IMR-90 (cell line): ENCODE data around the gene SQSTM1. TPM values are rescaled to one million over a fixed set of nuclear protein-coding genes. Genes with fewer than 3 reads are reported as not detected.

Experiments used
- ATAC-seq: fragments of 200-7000 bp; cut with Tn5 transposase; 2 replicates; pipeline ENCODE4 v1.9.1; 2020; ENCODE audit warnings: low read depth, mild to moderate bottlenecking, moderate library complexity
- BruUV-seq: library from RNA; stranded (reverse); fragments of 400-500 nt; replicated peaks from 2 replicates; lab custom pipeline; 2021; lab: Mats Ljungman, UMichigan
- CTCF ChIA-PET: fragments of 300-600 bp; formaldehyde crosslinking; extraction: SDS; loops from one replicate; lab custom pipeline; 2021; ENCODE audit warnings: antibody characterized with exemption; lab: Yijun Ruan, JAX
- POLR2A ChIA-PET: fragments of 300-600 bp; sonication (Branson Sonifier 250); formaldehyde crosslinking; loops from one replicate; lab custom pipeline; 2022; ENCODE audit warnings: antibody characterized with exemption; ENCODE audit not compliant: unreplicated experiment; lab: Charles Lee
- DNase-seq: peaks from one replicate; pipeline ENCODE4 v3.0.0; 2013
- H2AFZ ChIP-seq: replicated peaks from 2 replicates; pipeline ENCODE3; 2013; ENCODE audit warnings: low read length, mild to moderate bottlenecking; ENCODE audit not compliant: poor library complexity
- H2AK5ac ChIP-seq: 2 replicates; pipeline ENCODE4 v1.6.1; 2013; ENCODE audit warnings: low read depth, low read length, inconsistent platforms
- H2AK9ac ChIP-seq: replicated peaks from 2 replicates; pipeline ENCODE3; 2013; ENCODE audit warnings: mild to moderate bottlenecking, low read depth, low read length, moderate library complexity; ENCODE audit not compliant: poor library complexity
- H2BK120ac ChIP-seq: 2 replicates; pipeline ENCODE4 v1.6.1; 2013; ENCODE audit warnings: low read depth, low read length, inconsistent platforms
- H2BK15ac ChIP-seq: 3 replicates; pipeline ENCODE4 v1.6.1; 2013; ENCODE audit warnings: low read depth, low read length, inconsistent platforms
- H2BK20ac ChIP-seq: 2 replicates; pipeline ENCODE4 v1.6.1; 2013; ENCODE audit warnings: low read depth, mild to moderate bottlenecking, inconsistent platforms, low read length, moderate library complexity
- H2BK5ac ChIP-seq: 2 replicates; pipeline ENCODE4 v1.6.1; 2013; ENCODE audit warnings: mild to moderate bottlenecking, low read depth, low read length, inconsistent platforms; ENCODE audit not compliant: poor library complexity, severe bottlenecking
- H3K14ac ChIP-seq: replicated peaks from 2 replicates; pipeline ENCODE4 v1.6.1; 2013; ENCODE audit warnings: low read depth, low read length, inconsistent platforms
- H3K18ac ChIP-seq: 2 replicates; pipeline ENCODE4 v1.6.1; 2013; ENCODE audit warnings: low read depth, low read length, control low read depth
- H3K23ac ChIP-seq: 2 replicates; pipeline ENCODE4 v1.6.1; 2013; ENCODE audit warnings: low read depth, low read length, inconsistent platforms
- H3K27ac ChIP-seq: 2 replicates; pipeline ENCODE4 v1.5.1; 2013; ENCODE audit warnings: mild to moderate bottlenecking, control low read depth, low read length; ENCODE audit not compliant: insufficient read depth
- H3K27me3 ChIP-seq: 2 replicates; pipeline ENCODE4 v1.6.1; 2013; ENCODE audit warnings: low read length; ENCODE audit not compliant: control insufficient read depth, insufficient read depth
- H3K36me3 ChIP-seq: 2 replicates; pipeline ENCODE4 v1.6.1; 2013; ENCODE audit warnings: low read length, mixed read lengths; ENCODE audit not compliant: control insufficient read depth, insufficient read depth
- H3K4ac ChIP-seq: 2 replicates; pipeline ENCODE4 v1.6.1; 2013; ENCODE audit warnings: low read depth, low read length, inconsistent platforms
- H3K4me1 ChIP-seq: 2 replicates; pipeline ENCODE4 v1.6.1; 2013; ENCODE audit warnings: low read length, mixed read lengths; ENCODE audit not compliant: control insufficient read depth, insufficient read depth
- H3K4me2 ChIP-seq: 2 replicates; pipeline ENCODE4 v1.6.1; 2013; ENCODE audit warnings: low read depth, mild to moderate bottlenecking, control low read depth, low read length, moderate library complexity
- H3K4me3 ChIP-seq: 2 replicates; pipeline ENCODE4 v1.5.1; 2013; ENCODE audit warnings: low read depth, mild to moderate bottlenecking, control low read depth, low read length, moderate library complexity; ENCODE audit not compliant: insufficient read depth
- H3K56ac ChIP-seq: 2 replicates; pipeline ENCODE4 v1.6.1; 2013; ENCODE audit warnings: low read length, inconsistent platforms; ENCODE audit not compliant: insufficient read depth; ENCODE audit errors: extremely low read depth
- H3K79me1 ChIP-seq, 2 experiments: 2 replicates each; pipeline ENCODE4 v1.6.1; 2013; ENCODE audit warnings: low read length in 2 of 2, inconsistent platforms in 1 of 2, low read depth in 1 of 2
- H3K9ac ChIP-seq: 2 replicates; pipeline ENCODE4 v1.6.1; 2013; ENCODE audit warnings: low read depth, low read length, control low read depth
- H3K9me1 ChIP-seq: 2 replicates; pipeline ENCODE4 v1.6.1; 2013; ENCODE audit warnings: low read length, inconsistent platforms; ENCODE audit not compliant: insufficient read depth
- H3K9me3 ChIP-seq: 2 replicates; pipeline ENCODE4 v1.6.1; 2013; ENCODE audit warnings: low read length; ENCODE audit not compliant: control insufficient read depth, insufficient read depth
- H4K20me1 ChIP-seq: 2 replicates; pipeline ENCODE4 v1.6.1; 2013; ENCODE audit warnings: low read length, inconsistent platforms; ENCODE audit not compliant: insufficient read depth
- H4K5ac ChIP-seq: 2 replicates; pipeline ENCODE4 v1.6.1; 2013; ENCODE audit warnings: mild to moderate bottlenecking, low read depth, low read length, control low read depth
- H4K8ac ChIP-seq, 2 experiments: 2 replicates each; pipeline ENCODE4 v1.6.1; 2013; ENCODE audit warnings: low read depth in 2 of 2, low read length in 2 of 2, control low read depth in 1 of 2, inconsistent platforms in 1 of 2
- H4K91ac ChIP-seq: 2 replicates; pipeline ENCODE4 v1.6.1; 2013; ENCODE audit warnings: low read depth, low read length, inconsistent platforms; ENCODE audit not compliant: insufficient read depth
- BHLHE40 ChIP-seq: fragments of 150-350 bp; IDR thresholded peaks from 2 replicates; pipeline ENCODE4 v1.6.1; 2016; ENCODE audit warnings: mild to moderate bottlenecking, low read depth, low read length
- CEBPB ChIP-seq: IDR thresholded peaks from 2 replicates; pipeline ENCODE4 v1.6.1; 2012; ENCODE audit warnings: low read depth, low read length, improper control_type of control experiment
- CHD1 ChIP-seq: IDR thresholded peaks from 2 replicates; pipeline ENCODE4 v1.6.1; 2012; ENCODE audit warnings: low read depth, low read length, improper control_type of control experiment
- FOS ChIP-seq: fragments of 150-350 bp; IDR thresholded peaks from 2 replicates; pipeline ENCODE4 v1.6.1; 2016; ENCODE audit warnings: low read depth, low read length
- MAFK ChIP-seq: IDR thresholded peaks from 2 replicates; pipeline ENCODE4 v1.6.1; 2012; ENCODE audit warnings: low read depth, low read length, improper control_type of control experiment
- MAZ ChIP-seq: IDR thresholded peaks from 2 replicates; pipeline ENCODE4 v1.6.1; 2012; ENCODE audit warnings: low read depth, mild to moderate bottlenecking, low read length, improper control_type of control experiment, moderate library complexity, borderline replicate concordance
- MXI1 ChIP-seq: IDR thresholded peaks from 2 replicates; pipeline ENCODE4 v1.6.1; 2012; ENCODE audit warnings: low read depth, mild to moderate bottlenecking, low read length, moderate library complexity, borderline replicate concordance
- NFE2L2 ChIP-seq: fragments of 150-350 bp; IDR thresholded peaks from 2 replicates; pipeline ENCODE4 v1.6.1; 2016; ENCODE audit warnings: low read depth, mild to moderate bottlenecking, low read length
- POLR2A ChIP-seq: IDR thresholded peaks from 2 replicates; pipeline ENCODE4 v1.6.1; 2012; ENCODE audit warnings: mild to moderate bottlenecking, low read depth, low read length
- RAD21 ChIP-seq: IDR thresholded peaks from 2 replicates; pipeline ENCODE4 v1.6.1; 2012; ENCODE audit warnings: low read length, improper control_type of control experiment
- RCOR1 ChIP-seq: IDR thresholded peaks from 2 replicates; pipeline ENCODE4 v1.6.1; 2012; ENCODE audit warnings: mild to moderate bottlenecking, low read length, improper control_type of control experiment; ENCODE audit not compliant: insufficient replicate concordance
- RFX5 ChIP-seq: IDR thresholded peaks from 2 replicates; pipeline ENCODE4 v1.8.0; 2012; ENCODE audit warnings: low read depth, mild to moderate bottlenecking, low read length, moderate library complexity
- SMC3 ChIP-seq: fragments of 150-350 bp; IDR thresholded peaks from 2 replicates; pipeline ENCODE4 v1.6.1; 2016; ENCODE audit warnings: low read depth, mild to moderate bottlenecking, antibody characterized with exemption, low read length, moderate library complexity
- WGBS, 2 experiments: methylation state at CpG; one replicate each; pipeline versions ENCODE4 v1.1.5 to v1.1.7; 2013; ENCODE audit warnings: missing lambda C conversion rate in 2 of 2; ENCODE audit not compliant: insufficient read length in 1 of 2; ENCODE audit errors: extremely low coverage in 2 of 2; 5-methylcytosine and 5-hydroxymethylcytosine counted together
- dilution Hi-C: fragments of 300-500 bp; cut with HindIII; formaldehyde crosslinking; loops from one replicate; pipeline ENCODE4 v1.14.3; 2018; ENCODE audit warnings: low sequenced_read_pairs; ENCODE audit not compliant: unreplicated experiment
- in situ Hi-C: fragments of 300-500 bp; cut with MboI; formaldehyde crosslinking; loops from 3 replicates; pipeline ENCODE4 v1.14.3; 2019; ENCODE audit warnings: low sequenced_read_pairs, inconsistent platforms, mixed read lengths
- intact Hi-C: fragments of 100-400 bp; cut with micrococcal nuclease; formaldehyde crosslinking; loops from 2 replicates; pipeline ENCODE4 v1.10.0; 2022
- polyA plus RNA-seq, 3 experiments: library from polyadenylated mRNA; depleted of rRNA; stranded (reverse); fragments of >200 nt; gene quantifications; 2 replicates each; pipeline ENCODE4 v1.2.3, GENCODE V29; 2012; ENCODE audit warnings: low replicate concordance in 1 of 3
- total RNA-seq: library from RNA; depleted of rRNA; stranded (reverse); fragments of >200 nt; gene quantifications from 2 replicates; pipeline ENCODE4 v1.2.3, GENCODE V29; 2012
- TF ChIP-seq, protein P1 (sequence below): fragments of 150-350 bp; IDR thresholded peaks from 2 replicates; pipeline ENCODE4 v1.6.1; 2017; ENCODE audit warnings: mild to moderate bottlenecking, antibody characterized with exemption, low read length, low read depth
- TF ChIP-seq, protein P2 (sequence below): conservative IDR thresholded peaks from 2 replicates; pipeline ENCODE4 v1.5.1; 2012; ENCODE audit warnings: mild to moderate bottlenecking, low read depth, low read length, improper control_type of control experiment

The SQSTM1 gene
- total and polyA plus RNA-seq, 2 of the 4 experiments (the other 2 are of a cell fraction) = 152 to 184 TPM

DNA sequence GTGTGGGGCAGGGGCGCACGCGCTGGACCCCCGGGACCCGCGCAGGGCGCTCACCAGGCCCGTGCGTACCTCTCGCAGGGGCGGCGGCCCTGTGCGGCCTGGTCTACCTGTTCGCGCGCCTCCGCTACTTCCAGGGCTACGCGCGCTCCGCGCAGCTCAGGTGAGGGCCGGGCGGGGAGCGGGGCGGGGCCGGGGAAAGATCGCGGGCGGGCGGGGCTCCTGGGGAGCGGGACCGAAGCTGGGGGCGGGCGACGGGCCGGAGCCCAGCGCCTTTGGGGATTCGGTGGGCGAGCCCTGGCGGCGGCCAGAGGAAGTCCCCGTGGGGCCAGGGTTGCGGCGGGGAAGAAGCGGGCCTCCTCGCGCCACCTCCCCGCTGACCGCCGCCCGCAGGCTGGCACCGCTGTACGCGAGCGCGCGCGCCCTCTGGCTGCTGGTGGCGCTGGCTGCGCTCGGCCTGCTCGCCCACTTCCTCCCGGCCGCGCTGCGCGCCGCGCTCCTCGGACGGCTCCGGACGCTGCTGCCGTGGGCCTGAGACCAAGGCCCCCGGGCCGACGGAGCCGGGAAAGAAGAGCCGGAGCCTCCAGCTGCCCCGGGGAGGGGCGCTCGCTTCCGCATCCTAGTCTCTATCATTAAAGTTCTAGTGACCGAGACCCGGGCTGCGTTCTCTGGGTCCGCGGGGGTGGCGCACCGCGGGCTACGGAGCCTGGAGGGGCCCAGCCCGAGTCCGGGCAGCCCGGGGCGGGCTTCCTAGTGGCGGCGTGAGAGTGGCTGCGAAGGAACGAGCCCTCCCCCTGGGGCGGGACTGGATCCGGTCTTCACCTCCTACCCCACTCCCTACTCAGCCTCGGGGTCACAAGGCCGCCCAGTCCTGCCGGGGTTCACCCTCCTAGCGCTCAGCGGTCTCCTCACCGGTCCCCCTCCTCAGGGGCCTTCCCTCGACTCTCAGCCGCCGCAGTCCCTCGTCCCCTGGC is 24.6 kb upstream of the SQSTM1 start:
- Histone ChIP-seq H3K56ac (peak overlapping the region; percentile 52; the same call in 1 of the 2 replicates), H3K9me3 (no peaks in the 10 kb centered on the region), H2BK5ac (peak overlapping the region; percentile 43), H4K8ac (peak overlapping the region; percentile 33 to 39; a peak in 2 of 4 replicates), H3K4me3 (peak overlapping the region; percentile 59), H3K4me1 (peaks cover 9% of the 10 kb centered on the region; the same call in 1 of the 2 replicates), H3K9ac (peak overlapping the region; percentile 68), H3K23ac (no peak overlapping the region), H2AK5ac (0 out of 2 replicates have a peak overlapping the region, but pooled peaks have one; percentile 10), H2AFZ (peak overlapping the region; percentile 92), H2BK20ac (no peak overlapping the region), H2BK15ac (no peak overlapping the region), H3K27me3 (no peaks in the 10 kb centered on the region), H3K36me3 (peaks cover 43% of the 10 kb centered on the region), H4K20me1 (peaks cover 8% of the 10 kb centered on the region), H3K9me1 (no peaks in the 10 kb centered on the region), H3K18ac (no peak overlapping the region), H3K79me1 (peaks cover 0 to 13% of the 10 kb centered on the region in 2 experiments; a peak in 1 of 4 replicates), H2AK9ac (peak overlapping the region; percentile 87), H4K91ac (peak overlapping the region; percentile 64; the same call in 1 of the 2 replicates), H3K14ac (no peak overlapping the region), H3K4me2 (peak overlapping the region; percentile 91), H3K27ac (peak overlapping the region; percentile 60), H2BK120ac (no peak overlapping the region), H3K4ac (peak overlapping the region; percentile 44; the same call in 1 of the 2 replicates), H4K5ac (no peak overlapping the region)
- dilution Hi-C loops (no loop called here), intact Hi-C loops (loop anchor here (1.0 kb wide), 2 partner anchors 33 to 64 kb away; partner anchors contain the start of gene MAML1), in situ Hi-C loops (no loop called here)
- POLR2A ChIA-PET = interaction anchor here (0.6 kb wide), 1 partner anchor 29 kb away, joined by 3 read pairs; no protein-coding TSS in a partner anchor
- TF ChIP-seq NFE2L2 (no peak), FOS (no peak), MXI1 (peak; percentile 55; the same call in 1 of the 2 replicates), CHD1 (no peak), POLR2A (0 out of 2 replicates have a peak, but pooled peaks have one; percentile 27), RCOR1 (no peak), SMC3 (peak; percentile 69), MAFK (no peak), CEBPB (no peak), RFX5 (no peak), MAZ (peak; percentile 63), BHLHE40 (no peak), RAD21 (peak; percentile 64)
- TF ChIP-seq, protein P1, sequence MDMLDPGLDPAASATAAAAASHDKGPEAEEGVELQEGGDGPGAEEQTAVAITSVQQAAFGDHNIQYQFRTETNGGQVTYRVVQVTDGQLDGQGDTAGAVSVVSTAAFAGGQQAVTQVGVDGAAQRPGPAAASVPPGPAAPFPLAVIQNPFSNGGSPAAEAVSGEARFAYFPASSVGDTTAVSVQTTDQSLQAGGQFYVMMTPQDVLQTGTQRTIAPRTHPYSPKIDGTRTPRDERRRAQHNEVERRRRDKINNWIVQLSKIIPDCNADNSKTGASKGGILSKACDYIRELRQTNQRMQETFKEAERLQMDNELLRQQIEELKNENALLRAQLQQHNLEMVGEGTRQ = no peak
- TF ChIP-seq, protein P2, sequence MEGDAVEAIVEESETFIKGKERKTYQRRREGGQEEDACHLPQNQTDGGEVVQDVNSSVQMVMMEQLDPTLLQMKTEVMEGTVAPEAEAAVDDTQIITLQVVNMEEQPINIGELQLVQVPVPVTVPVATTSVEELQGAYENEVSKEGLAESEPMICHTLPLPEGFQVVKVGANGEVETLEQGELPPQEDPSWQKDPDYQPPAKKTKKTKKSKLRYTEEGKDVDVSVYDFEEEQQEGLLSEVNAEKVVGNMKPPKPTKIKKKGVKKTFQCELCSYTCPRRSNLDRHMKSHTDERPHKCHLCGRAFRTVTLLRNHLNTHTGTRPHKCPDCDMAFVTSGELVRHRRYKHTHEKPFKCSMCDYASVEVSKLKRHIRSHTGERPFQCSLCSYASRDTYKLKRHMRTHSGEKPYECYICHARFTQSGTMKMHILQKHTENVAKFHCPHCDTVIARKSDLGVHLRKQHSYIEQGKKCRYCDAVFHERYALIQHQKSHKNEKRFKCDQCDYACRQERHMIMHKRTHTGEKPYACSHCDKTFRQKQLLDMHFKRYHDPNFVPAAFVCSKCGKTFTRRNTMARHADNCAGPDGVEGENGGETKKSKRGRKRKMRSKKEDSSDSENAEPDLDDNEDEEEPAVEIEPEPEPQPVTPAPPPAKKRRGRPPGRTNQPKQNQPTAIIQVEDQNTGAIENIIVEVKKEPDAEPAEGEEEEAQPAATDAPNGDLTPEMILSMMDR = peak; percentile 84
- 1% methylated on average over 39 of the region's 113 CpGs; no CpG with 5 or more reads in 1 of the 2 experiments for whole genome bisulfite sequencing, 2 experiments
- no TSS peak for BruUV-seq
- peak; percentile 78 for DNase-seq
- peak; percentile 88 for ATAC-seq
- CTCF ChIA-PET = no interaction called here
